ENCODE measurements around the gene CDCA4. TPM values are rescaled to one million over a fixed set of nuclear protein-coding genes. Genes with fewer than 3 reads are reported as not detected.

The CDCA4 gene
- total and polyA plus RNA-seq, 7 experiments from 2014 or later, result 8.0 to 47.8 (median 13.2) TPM

DNA sequence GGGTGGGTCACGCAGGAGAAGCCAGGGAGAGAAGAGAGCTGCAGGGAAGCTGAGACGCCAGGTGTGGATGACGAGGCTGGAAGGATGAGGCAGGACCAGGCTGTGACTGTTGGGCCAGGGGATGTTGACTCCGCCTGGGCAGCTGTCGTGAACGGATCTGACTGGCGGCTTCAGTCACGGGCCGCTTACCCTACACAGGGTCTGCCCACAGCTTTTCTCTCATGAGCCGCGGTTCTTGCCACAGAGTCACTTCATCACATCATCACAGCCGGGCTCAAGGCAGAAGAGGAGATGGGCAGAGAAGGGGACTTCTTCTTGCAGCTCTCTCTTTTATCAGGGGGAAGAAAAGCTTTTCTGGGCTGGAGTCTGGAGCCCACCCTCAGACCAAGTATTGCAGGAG is 27.6 kb downstream of the CDCA4 start:
- CTCF ChIA-PET, result no interaction called here

DNA sequence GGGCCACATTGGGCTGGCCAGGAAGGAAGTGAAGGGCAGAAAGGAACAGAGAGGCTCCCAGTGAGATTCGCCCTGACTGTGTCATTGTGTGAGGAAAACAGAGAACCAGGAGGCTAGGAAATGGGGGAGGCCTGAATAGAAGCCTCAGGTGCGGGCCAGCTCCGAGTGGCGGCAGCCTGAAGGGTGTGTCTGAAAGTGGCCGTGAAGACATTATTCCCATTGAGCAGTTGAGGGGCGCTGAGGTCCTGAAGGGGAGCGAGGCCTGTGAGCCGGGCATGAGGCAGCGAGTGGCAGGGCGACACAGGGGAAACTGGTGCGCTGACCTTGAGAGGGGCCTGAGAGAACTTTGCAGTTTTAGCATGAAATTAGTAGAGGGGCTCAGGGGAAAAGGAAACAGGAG is 28.4 kb downstream of the CDCA4 start:
- no peaks in the 10 kb centered on the region for H3K9me3 Mint-ChIP-seq
- no peak for DNase-seq

More for the DNA sequence above, 27.6 kb downstream of the CDCA4 start:
- H3K36me3 Mint-ChIP-seq, result peaks cover 0 to 9% (median 0%) of the 10 kb centered on the region in 5 donors
- H3K4me1 ChIP-seq (ENCODE audit: control insufficient read depth in 2 of 2, insufficient read depth in 2 of 2, low read length in 2 of 2), result no peaks in the 10 kb centered on the region
- no peaks in the 10 kb centered on the region for H3K9me3 ChIP-seq (ENCODE audit: control insufficient read depth in 2 of 3, low read length in 3 of 3)
- no peaks in the 10 kb centered on the region for H3K27me3 ChIP-seq (ENCODE audit: control insufficient read depth in 2 of 2, insufficient read depth in 2 of 2, low read length in 2 of 2)
- POLR2A ChIA-PET, result no interaction called here
- H3K4me3 ChIP-seq (ENCODE audit: low read length), result no peak overlapping the region
- intact Hi-C loops (cut with micrococcal nuclease), result no loop called here
- no peak for DNase-seq
- H3K36me3 ChIP-seq (ENCODE audit: control insufficient read depth in 2 of 3, insufficient read depth in 3 of 3, low read length in 3 of 3), result no peaks in the 10 kb centered on the region
- no peaks in the 10 kb centered on the region for H3K27me3 Mint-ChIP-seq
- ATAC-seq, result no peak
- no peaks in the 10 kb centered on the region for H3K9me3 Mint-ChIP-seq
- no peak overlapping the region for H3K27ac ChIP-seq (ENCODE audit: low read depth, low read length)
- H3K27ac Mint-ChIP-seq, result no peak overlapping the region
- H3K4me3 Mint-ChIP-seq, result no peak overlapping the region
- H3K4me1 Mint-ChIP-seq, result peaks cover 0 to 4% (median 0%) of the 10 kb centered on the region in 7 donors

DNA sequence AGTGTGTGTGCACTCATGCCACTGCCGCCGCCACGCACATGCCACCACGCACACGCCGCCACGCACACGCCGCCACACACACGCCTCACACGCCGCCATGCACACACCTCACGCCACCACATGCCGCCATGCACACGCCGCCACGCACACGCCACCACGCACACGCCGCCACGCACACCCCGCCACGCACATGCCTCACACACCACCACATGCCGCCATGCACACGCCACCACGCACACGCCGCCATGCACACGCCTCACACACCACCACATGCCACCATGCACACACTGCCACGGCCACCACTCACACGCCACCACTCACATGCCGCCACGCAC is 29.0 kb downstream of the CDCA4 start:
- H3K36me3 ChIP-seq (ENCODE audit: control insufficient read depth in 2 of 3, insufficient read depth in 3 of 3, low read length in 3 of 3), result no peaks in the 10 kb centered on the region
- peak overlapping the region in 2 of 10 donors; percentile 25 to 53 for H3K4me3 Mint-ChIP-seq
- H3K36me3 Mint-ChIP-seq, result peaks cover 0 to 4% (median 0%) of the 10 kb centered on the region in 5 donors
- H3K9me3 ChIP-seq (ENCODE audit: control insufficient read depth in 2 of 3, low read length in 3 of 3), result no peaks in the 10 kb centered on the region
- H3K4me3 ChIP-seq (ENCODE audit: low read length), result no peak overlapping the region
- DNase-seq (no peak), ATAC-seq (no peak)
- H3K4me1 ChIP-seq (ENCODE audit: control insufficient read depth in 2 of 2, insufficient read depth in 2 of 2, low read length in 2 of 2), result no peaks in the 10 kb centered on the region
- H3K9me3 Mint-ChIP-seq, result no peaks in the 10 kb centered on the region
- CTCF ChIA-PET, result no interaction called here
- H3K27ac ChIP-seq (ENCODE audit: low read depth, low read length), result no peak overlapping the region
- peaks cover 0 to 7% (median 4%) of the 10 kb centered on the region in 7 donors for H3K4me1 Mint-ChIP-seq
- POLR2A ChIA-PET, result no interaction called here
- peaks cover 0 to 5% (median 4%) of the 10 kb centered on the region in 5 donors for H3K27me3 Mint-ChIP-seq
- intact Hi-C loops (cut with micrococcal nuclease), result no loop called here
- no peaks in the 10 kb centered on the region for H3K27me3 ChIP-seq (ENCODE audit: control insufficient read depth in 2 of 2, insufficient read depth in 2 of 2, low read length in 2 of 2)
- H3K27ac Mint-ChIP-seq, result peak overlapping the region in 3 of 9 donors; percentile 20 to 59 (median 59)

More for the DNA sequence above, 28.4 kb downstream of the CDCA4 start:
- peaks cover 0 to 9% (median 0%) of the 10 kb centered on the region in 5 donors for H3K36me3 Mint-ChIP-seq
- no peak for ATAC-seq
- Histone ChIP-seq H3K4me3 (ENCODE audit: low read length) (no peak overlapping the region), H3K27ac (ENCODE audit: low read depth, low read length) (no peak overlapping the region), H3K36me3 (ENCODE audit: control insufficient read depth in 2 of 3, insufficient read depth in 3 of 3, low read length in 3 of 3) (no peaks in the 10 kb centered on the region), H3K4me1 (ENCODE audit: control insufficient read depth in 2 of 2, insufficient read depth in 2 of 2, low read length in 2 of 2) (no peaks in the 10 kb centered on the region), H3K27me3 (ENCODE audit: control insufficient read depth in 2 of 2, insufficient read depth in 2 of 2, low read length in 2 of 2) (no peaks in the 10 kb centered on the region), H3K9me3 (ENCODE audit: control insufficient read depth in 2 of 3, low read length in 3 of 3) (no peaks in the 10 kb centered on the region)
- CTCF ChIA-PET, result no interaction called here
- H3K4me3 Mint-ChIP-seq, result no peak overlapping the region
- intact Hi-C loops (cut with micrococcal nuclease), result no loop called here
- POLR2A ChIA-PET, result no interaction called here
- H3K4me1 Mint-ChIP-seq, result peaks cover 0 to 4% (median 0%) of the 10 kb centered on the region in 7 donors
- peak overlapping the region in 1 of 9 donors; percentile 20 for H3K27ac Mint-ChIP-seq
- H3K27me3 Mint-ChIP-seq, result no peaks in the 10 kb centered on the region

DNA sequence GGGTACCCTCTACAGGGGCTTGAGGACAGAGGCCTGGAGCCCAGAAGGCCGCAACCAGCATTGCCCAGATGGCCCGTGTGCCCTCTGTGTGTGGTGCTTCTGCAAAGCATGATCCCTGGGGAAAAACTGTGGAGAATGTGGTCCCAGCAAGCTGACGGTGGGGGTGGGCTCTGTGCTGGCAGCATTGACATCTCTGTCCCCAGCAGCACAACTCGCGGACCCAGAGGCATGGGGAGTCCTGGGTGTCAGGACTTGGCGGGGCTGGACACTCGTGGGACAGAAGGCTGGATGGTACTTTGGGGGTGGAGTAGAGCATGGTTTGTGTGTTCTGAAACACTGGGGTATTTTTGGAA is 31.0 kb downstream of the CDCA4 start:
- no peak overlapping the region for H3K27ac ChIP-seq (ENCODE audit: low read depth, low read length)
- no peaks in the 10 kb centered on the region for H3K4me1 ChIP-seq (ENCODE audit: control insufficient read depth in 2 of 2, insufficient read depth in 2 of 2, low read length in 2 of 2)
- Mint-ChIP-seq H3K36me3 (peaks cover 0 to 4% (median 0%) of the 10 kb centered on the region in 5 donors), H3K9me3 (no peaks in the 10 kb centered on the region), H3K4me1 (peaks cover 0 to 9% (median 4%) of the 10 kb centered on the region in 7 donors), H3K27ac (no peak overlapping the region), H3K27me3 (peaks cover 0 to 5% (median 4%) of the 10 kb centered on the region in 5 donors), H3K4me3 (no peak overlapping the region)
- no peaks in the 10 kb centered on the region for H3K27me3 ChIP-seq (ENCODE audit: control insufficient read depth in 2 of 2, insufficient read depth in 2 of 2, low read length in 2 of 2)
- H3K36me3 ChIP-seq (ENCODE audit: control insufficient read depth in 2 of 3, insufficient read depth in 3 of 3, low read length in 3 of 3), result no peaks in the 10 kb centered on the region
- intact Hi-C loops (cut with micrococcal nuclease), result loop anchor here in 1 of 2 donors (5.0 kb wide), 1 partner anchor 312 kb away; the partner anchor contains the start of gene BRF1
- DNase-seq, result no peak
- H3K4me3 ChIP-seq (ENCODE audit: low read length), result no peak overlapping the region
- no peaks in the 10 kb centered on the region for H3K9me3 ChIP-seq (ENCODE audit: control insufficient read depth in 2 of 3, low read length in 3 of 3)
- CTCF ChIA-PET, result no interaction called here
- POLR2A ChIA-PET, result no interaction called here
- no peak for ATAC-seq

DNA sequence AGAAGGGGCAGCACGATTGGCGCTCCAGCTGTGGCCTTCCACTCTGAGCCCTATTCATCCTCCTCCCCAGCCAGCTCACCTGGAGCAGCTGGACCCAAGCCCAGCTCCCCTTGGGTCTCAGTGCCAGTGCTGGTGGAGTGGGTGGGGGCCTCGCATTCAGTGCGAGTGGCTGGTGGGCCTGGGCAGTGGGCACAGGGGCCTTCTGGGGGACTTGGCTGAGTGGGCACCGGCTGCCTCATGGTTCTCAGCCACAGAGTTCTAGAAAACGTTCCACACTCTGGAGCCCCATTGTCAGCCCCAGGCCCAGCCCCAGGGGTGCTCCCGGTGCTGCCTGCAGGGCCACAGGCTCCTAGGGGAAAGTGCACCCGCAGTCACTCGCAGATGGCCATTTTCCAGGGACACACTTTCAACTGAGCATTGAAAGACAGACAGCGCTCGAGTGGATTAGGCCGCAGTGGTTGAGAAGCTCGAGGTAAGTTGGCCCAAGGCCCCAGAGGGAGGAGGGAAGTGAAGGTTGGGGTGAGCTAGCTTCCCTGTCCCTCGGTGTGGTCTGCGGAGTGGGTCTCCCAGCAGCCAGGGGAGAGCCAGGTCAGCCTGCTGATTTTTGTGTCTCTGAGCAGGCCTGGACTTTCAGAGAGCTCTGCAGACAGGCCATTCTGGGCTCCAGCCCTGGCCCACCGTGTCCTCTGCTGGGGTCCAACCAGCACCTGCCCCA is 31.5 kb downstream of the CDCA4 start:
- no peak for DNase-seq
- Mint-ChIP-seq H3K9me3 (no peaks in the 10 kb centered on the region), H3K4me3 (no peak overlapping the region), H3K27me3 (peaks cover 0 to 5% (median 4%) of the 10 kb centered on the region in 5 donors), H3K36me3 (peaks cover 0 to 4% (median 0%) of the 10 kb centered on the region in 5 donors), H3K4me1 (peaks cover 0 to 10% (median 4%) of the 10 kb centered on the region in 7 donors), H3K27ac (no peak overlapping the region)
- H3K27ac ChIP-seq (ENCODE audit: low read depth, low read length), result no peak overlapping the region
- no peak for ATAC-seq
- CTCF ChIA-PET, result no interaction called here
- H3K4me3 ChIP-seq (ENCODE audit: low read length), result no peak overlapping the region
- H3K27me3 ChIP-seq (ENCODE audit: control insufficient read depth in 2 of 2, insufficient read depth in 2 of 2, low read length in 2 of 2), result no peaks in the 10 kb centered on the region
- H3K4me1 ChIP-seq (ENCODE audit: control insufficient read depth in 2 of 2, insufficient read depth in 2 of 2, low read length in 2 of 2), result no peaks in the 10 kb centered on the region
- POLR2A ChIA-PET, result no interaction called here
- H3K9me3 ChIP-seq (ENCODE audit: control insufficient read depth in 2 of 3, low read length in 3 of 3), result no peaks in the 10 kb centered on the region
- H3K36me3 ChIP-seq (ENCODE audit: control insufficient read depth in 2 of 3, insufficient read depth in 3 of 3, low read length in 3 of 3), result no peaks in the 10 kb centered on the region
- intact Hi-C loops (cut with micrococcal nuclease), result loop anchor here in 1 of 2 donors (5.0 kb wide), 1 partner anchor 313 kb away; the partner anchor contains the start of gene BRF1

DNA sequence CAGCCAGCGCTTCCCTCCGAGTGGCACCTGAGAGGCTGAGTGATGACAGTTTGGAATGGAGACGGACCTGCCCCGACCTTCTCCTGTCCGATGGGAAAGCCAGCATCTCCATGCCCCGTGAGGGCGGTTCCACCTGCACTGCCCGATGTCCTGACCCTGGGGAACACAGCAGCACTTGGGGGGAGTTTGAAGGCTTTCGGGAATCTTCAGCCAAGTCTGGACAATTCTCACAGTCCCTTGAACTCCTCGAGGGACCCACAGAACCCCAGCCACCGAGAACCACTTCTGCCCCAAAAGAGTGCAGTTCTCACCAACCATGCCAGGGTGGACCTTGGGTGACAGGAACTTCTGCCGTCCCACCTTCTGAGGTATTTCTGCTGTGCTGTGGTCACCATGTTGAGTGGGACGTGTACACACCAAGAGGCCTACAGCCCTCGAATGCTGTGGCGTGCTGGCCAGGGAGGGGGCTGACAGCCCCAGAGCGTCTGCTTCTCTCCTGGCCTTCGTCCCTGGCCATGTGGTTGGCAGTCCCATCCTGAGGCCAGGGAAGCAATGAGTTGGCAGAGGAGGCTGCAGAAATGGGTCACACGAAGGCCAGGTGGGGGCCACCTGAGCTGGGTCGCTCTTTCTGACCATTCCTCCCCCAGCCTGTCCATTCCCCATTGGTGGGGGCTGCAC is 34.3 kb downstream of the CDCA4 start:
- CTCF ChIA-PET, result no interaction called here
- Mint-ChIP-seq H3K27me3 (peaks cover 0 to 5% (median 4%) of the 10 kb centered on the region in 5 donors), H3K9me3 (no peaks in the 10 kb centered on the region), H3K4me1 (peaks cover 0 to 9% (median 4%) of the 10 kb centered on the region in 7 donors), H3K36me3 (no peaks in the 10 kb centered on the region), H3K4me3 (peak overlapping the region; percentile 57 to 83 (median 70)), H3K27ac (peak overlapping the region in 8 of 9 donors; percentile 12 to 88 (median 64))
- Histone ChIP-seq H3K27me3 (ENCODE audit: control insufficient read depth in 2 of 2, insufficient read depth in 2 of 2, low read length in 2 of 2) (no peaks in the 10 kb centered on the region), H3K4me3 (ENCODE audit: low read length) (no peak overlapping the region), H3K27ac (ENCODE audit: low read depth, low read length) (peak overlapping the region; percentile 72), H3K9me3 (ENCODE audit: control insufficient read depth in 2 of 3, low read length in 3 of 3) (no peaks in the 10 kb centered on the region), H3K4me1 (ENCODE audit: control insufficient read depth in 2 of 2, insufficient read depth in 2 of 2, low read length in 2 of 2) (no peaks in the 10 kb centered on the region), H3K36me3 (ENCODE audit: control insufficient read depth in 2 of 3, insufficient read depth in 3 of 3, low read length in 3 of 3) (no peaks in the 10 kb centered on the region)
- POLR2A ChIA-PET, result interaction anchor here (1.0 kb wide), 1 partner anchor 34 kb away, joined by 3 read pairs; the partner anchor contains the start of gene CDCA4
- no peak for ATAC-seq
- DNase-seq, result no peak
- intact Hi-C loops (cut with micrococcal nuclease), result loop anchor here in 1 of 2 donors (5.0 kb wide), 1 partner anchor 316 kb away; the partner anchor contains the start of gene BRF1
